Hindlimb muscle (tissue), 1 donor: ENCODE data around the gene MBP. TPM values are rescaled to one million over a fixed set of nuclear protein-coding genes. Genes with fewer than 3 reads are reported as not detected.

ENCODE experiments used
- DNase-seq: peaks from one replicate; pipeline ENCODE4 v3.0.0-alpha.2; 2013
- polyA plus RNA-seq: library from polyadenylated mRNA; unstranded; fragments of 120-200 nt; gene quantifications from one replicate; pipeline ENCODE4 v1.2.1, GENCODE V29; 2013; ENCODE audit not compliant: insufficient read length

MBP gene
- polyA plus RNA-seq, 1 donor = 18.5 TPM

DNA sequence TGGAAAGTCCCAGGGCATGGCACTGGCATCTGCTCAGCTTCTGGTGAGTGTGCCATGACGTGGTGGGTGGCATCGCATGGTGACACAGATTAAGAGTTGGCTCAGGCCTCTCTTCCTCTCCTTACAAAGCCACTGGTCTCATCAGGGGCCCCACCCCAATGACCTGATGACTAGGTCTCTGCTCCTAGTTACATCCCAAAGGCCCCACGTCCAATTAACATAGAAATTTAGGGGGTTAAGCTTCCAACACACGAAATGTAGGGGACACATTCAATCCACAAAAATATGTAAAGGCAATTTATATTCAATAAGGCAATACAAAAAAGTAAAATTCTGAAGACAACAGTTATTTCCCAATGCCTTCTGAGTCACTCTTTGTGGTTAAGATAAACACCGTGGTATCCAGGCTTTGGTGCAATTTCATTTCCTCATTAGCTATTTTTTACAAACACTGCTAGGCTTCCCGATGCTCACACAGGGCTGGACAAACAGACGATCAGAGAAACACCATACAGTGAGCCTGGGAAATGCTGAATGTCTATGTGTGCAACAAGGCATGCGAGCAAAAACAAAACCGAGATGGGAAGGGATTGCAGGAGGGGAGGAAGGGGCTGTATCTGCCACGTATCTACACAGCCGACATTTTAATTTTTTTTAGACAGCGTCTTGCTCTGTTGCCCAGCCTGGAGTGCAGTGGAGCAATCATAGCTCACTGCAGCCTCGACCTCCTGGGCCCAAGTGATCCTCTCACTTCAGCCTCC, 67.2 kb downstream of the MBP start:
- DNase-seq = no peak

DNA sequence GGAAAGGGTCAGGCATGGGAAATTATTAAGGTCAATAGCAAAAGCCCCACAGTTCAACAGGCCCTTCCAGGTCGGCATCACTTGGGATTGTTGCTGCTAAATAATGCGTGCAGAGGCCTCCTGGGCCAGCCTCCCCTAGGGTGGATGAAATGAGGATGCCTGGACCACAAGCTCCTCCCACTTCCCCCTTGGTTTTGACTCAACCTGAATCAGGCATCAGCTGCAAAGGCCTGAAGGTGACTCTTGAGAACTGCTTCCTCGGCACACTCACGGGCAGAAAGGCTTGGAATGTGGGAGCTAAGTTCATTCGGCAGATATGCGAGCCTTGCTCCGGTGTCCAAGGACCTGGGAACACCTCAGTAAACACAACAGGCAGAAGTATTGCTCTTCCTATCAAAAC, 69.3 kb downstream of the MBP start:
- DNase-seq = no peak

DNA sequence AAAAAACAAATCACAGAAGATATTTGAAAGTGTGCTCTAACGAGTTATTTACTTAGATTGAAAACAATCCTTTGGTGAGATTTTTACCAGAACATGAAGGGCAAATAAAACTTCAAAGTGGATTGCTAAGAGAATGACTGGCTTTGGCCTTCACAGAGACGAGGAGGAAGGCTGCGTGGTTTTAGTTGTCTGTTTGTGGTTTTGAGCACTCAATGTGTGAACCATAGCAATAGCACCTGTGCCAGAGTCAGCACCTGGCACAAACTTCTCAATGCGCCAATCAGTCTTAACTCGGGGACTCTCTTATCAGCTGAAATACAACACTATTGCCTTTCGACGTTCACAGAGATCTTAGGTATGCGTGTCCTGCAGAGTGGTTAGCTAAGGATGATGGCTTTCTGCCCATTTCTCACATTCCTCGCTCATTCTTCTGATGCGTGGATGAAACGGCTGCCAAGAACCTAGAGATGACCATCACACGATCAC, 70.0 kb downstream of the MBP start:
- DNase-seq = no peak

DNA sequence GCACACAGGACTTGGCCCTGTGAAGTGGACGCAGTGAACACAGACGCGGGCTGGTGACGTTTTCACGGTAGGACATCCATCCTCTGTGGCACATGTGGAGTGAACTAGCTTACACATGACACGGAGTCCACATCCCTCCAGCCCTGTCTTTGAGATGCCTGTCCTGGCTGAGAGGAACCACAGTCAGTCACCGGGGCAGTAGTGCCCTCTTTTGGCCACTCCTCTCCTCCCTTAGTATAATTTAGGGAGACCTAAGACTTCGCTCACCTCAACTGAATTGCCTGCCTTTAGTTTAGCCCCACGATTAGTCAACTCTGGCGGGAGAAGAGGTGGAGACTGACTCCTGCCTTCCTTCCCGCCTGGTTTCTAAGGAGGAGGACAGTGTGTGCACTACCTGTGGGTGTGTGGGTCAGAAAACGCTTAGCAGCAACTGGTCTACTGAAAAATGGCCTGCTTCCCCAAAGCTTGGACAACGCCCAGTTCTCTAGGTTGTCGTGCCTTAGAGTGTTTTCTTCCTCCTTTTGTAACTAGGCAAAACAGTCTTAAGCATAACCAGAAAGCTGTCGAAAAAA, 70.6 kb downstream of the MBP start:
- no peak for DNase-seq

DNA sequence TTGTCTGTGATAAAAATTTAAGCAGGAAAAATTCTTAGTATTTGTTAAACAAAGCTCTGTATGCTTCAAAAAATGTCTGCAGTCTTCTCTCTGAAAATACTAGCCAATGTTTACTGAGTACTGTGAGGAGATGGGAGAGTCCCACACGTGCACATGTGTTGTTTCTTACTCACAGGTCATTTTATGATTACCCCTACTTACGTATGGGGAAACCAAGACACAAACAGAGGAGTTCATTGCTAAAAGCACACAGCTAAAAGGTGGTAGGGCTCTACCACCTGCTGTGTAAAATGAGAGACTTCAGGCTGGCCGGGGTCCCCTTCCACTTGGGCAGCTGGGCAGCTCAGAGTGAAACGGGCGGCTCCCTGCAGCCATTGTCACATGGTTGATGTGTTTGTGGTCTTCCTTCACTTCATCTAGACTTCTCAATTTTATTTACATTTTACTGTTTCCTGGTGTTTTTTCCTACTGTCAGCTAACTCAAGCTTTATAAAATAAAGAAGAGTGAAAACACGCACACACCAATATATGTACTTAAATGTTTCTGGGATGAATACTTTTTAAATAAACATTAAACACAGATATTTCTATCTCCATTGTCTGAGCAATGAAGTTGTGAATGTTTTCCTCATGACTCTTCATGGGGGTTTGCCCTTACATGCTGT, 71.2 kb downstream of the MBP start:
- no peak for DNase-seq

DNA sequence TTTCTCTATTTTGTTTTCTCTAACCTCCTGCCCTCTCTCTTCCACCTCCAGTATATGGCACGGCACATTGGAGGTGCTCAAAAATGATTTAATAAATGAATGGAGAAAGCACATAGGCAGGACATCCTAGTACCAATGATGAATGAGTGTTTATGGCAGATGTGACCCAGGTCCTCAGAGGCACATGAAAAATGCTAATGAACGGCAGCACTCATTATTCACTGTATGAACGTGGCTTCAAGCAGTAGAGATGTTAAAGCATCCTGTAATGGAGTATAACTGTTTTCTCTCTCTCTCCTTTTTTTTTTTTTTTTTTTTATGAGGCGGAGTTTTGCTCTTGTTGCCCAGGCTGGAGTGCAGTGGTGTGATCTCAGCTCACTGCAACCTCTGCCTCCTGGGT, 72.4 kb downstream of the MBP start:
- no peak for DNase-seq

DNA sequence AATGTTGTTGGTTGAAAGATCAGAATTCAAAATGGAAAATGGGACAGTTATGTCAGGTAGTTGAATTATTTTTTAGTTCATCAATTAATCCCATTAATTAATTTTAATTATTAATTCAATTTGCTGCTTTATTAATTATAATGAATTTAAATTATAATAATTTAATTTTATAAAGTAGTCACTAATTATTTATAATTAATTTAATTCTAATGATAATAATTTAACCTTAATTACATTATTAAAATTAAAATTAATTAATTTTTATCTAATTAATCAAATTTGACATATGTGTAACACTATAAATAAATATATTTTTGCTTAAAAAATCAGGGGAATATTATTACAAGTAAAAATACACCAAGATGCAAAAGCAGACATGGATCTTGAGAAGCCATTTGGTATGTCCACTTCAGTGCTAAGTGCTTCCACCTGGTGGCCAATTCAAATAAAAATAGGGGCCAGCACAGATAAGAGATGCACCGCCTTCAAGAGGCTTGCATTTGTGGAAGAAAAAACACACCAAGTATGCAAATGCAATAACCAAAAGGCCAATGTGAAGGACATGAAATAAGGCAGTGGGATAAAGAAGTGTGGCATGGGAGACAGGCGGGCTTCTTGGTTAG, 73.2 kb downstream of the MBP start:
- no peak for DNase-seq

DNA sequence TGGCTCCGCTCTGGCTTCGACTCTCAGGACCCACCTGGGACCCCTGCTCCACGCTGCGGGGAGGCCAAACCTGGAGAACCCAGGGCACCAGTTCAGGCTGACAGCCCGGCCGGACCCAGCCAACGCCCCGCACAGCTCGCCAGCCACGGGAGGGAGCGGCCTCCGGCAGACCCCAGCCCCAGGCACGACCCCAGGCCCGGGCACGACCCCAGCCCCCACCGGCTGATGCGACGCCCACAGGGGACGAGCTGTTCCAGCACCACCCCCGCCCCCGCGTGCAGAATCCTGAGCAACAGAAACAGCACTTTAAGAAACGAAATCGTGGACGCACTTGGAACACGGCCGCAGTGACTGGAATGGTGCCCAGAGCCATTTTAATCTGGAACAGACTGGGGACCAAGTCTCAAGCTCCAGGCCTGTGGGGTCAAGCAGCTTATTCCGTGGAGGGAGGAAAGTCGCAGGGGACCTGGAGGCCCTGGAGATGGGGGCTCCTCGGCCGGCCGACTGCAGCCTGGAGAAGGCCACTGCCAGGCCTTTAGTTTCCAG, 74.2 kb downstream of the MBP start:
- peak; percentile 48 for DNase-seq

DNA sequence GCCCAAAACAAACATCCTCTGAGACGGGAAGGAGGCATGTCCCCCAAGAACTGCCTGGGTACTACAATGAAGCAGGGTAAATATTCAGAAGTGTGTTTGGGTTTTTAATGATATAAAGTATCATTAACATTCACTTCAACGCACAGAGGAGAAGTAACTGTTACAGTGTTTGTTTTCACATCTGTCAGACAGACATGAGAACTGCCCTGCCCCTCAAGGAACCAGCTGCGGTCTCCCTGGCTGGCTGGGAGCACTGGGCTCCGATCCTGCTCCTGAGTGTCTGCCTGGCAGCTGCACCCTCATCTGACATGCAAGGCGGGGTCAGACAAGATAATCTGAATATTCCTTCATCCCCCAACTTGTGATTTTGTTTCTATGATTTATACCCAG, 75.6 kb downstream of the MBP start:
- no peak for DNase-seq

DNA sequence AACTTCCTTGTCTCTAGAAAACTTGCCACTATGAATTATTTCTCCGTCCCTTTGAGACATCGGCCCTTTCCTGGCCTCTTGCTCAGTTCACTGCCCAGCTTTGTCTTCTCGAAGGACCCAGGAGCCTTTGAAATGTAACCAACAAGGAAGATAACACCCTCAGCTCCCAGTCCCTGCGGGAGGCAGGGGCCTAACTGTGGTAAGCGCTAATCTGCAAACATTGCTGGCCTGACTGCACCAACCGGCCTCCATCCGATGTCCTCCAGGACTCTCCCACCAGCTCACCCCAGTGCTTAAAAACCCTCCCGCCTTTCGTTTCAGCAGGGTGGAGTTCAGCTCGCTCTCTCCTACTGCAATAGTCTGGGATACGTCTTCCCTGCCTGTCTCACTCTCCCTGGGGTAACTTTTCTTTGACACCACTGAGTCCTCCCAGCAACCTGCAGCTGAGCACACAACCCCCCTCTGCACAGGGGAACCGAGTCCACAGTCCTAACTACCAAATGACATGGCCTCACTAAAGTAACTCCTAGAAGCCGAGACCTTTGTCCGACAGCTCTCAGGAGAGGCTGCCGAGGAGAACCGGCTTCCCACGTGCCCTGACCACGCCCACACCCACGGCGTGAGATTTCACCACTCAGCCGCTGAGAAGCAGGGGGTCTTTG, 76.1 kb downstream of the MBP start:
- no peak for DNase-seq

DNA sequence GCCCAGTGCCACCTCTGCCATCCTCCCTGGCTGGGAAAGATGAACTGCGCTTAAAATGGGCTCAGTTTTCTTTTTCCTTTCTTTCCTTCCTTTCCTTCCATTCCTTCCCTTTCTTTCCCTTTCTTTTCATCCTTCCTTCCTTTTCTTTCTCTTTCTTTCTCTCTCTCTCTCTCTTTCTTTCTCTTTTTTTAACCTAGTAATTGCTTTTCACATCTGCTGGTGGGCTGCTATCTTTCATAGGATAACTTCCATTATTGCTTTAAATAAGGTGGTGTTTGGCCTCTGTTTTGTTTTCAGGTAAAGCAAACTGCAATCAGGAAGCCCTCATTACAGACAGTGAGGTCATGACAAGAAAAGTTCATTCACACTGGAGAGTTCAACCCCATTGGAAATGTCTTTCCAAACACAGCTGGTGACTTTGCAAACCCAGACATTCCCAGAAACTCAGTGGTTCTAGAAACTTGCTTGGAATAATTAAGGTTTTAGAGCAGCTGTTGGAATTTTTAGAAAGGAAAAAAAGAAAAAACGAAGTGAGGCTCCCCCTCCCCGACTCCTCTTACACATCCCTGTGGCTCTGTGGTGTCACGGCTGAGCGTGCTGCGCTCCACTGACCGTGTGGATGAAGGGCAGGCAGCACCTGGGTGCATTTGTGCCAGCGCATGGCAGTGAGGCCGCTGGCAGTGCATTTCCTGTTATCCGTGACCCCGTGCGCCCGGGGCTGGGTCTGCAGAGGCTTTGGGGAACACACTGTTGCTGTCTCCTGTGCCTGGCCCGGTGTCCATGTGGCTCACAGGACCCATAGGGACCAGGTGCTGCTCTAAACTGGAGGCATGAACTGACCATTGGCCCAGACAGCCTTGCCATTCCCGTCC, 76.9 kb downstream of the MBP start:
- no peak for DNase-seq

DNA sequence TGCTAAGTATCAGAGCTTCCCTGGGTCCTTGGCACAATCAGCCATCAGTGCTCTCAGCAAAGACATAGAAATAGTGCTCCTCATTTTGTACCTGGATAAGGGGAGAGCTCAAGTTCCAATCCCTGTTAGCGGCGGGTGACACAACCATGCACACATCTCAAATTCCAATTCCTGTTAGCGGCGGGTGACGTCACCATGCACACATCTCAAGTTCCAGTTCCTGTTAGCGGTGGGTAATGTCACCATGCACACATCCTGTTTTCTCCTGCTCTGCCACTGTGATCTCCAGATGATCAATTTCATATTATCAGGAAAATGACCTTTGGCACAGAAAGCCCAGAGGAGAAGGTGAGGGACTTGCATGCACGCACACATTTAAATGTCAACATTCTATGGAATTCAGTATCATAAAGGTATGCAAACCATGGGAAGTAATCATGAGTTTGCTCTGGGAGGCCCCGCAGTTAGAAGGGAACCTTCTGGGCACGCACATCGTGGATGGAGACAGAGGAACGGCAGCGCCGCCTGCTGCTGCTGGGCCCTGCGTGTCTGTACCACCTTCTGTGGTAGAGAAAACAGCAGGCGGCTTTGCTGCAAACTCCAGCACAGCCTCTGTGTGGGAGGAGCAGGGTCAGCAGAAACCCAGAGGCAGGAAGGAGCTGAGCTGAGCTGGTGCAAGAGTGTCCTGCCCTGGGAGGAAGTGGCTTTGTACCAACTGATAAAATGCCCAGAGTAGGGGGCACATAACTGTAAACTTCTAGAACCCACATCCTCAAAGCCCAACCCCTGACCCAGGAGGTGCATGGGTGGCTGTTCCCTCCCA, 77.8 kb downstream of the MBP start:
- DNase-seq = peak; percentile 81

DNA sequence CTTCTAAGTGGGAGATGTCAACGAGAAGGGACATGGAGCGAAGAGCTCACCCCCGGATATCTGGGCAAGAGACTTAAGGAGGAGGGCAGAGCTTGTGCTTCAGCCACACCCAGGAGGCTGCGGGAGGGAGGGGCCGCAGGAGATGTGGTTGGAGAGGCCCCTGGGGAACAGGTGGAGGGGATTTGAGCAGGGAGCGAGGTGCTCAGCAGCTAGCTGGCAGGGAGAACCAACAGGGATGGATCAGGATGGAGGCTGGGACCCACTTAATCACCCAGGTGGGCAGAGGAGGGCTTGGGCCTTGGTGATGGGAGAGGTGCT, 78.3 kb downstream of the MBP start:
- DNase-seq = no peak

DNA sequence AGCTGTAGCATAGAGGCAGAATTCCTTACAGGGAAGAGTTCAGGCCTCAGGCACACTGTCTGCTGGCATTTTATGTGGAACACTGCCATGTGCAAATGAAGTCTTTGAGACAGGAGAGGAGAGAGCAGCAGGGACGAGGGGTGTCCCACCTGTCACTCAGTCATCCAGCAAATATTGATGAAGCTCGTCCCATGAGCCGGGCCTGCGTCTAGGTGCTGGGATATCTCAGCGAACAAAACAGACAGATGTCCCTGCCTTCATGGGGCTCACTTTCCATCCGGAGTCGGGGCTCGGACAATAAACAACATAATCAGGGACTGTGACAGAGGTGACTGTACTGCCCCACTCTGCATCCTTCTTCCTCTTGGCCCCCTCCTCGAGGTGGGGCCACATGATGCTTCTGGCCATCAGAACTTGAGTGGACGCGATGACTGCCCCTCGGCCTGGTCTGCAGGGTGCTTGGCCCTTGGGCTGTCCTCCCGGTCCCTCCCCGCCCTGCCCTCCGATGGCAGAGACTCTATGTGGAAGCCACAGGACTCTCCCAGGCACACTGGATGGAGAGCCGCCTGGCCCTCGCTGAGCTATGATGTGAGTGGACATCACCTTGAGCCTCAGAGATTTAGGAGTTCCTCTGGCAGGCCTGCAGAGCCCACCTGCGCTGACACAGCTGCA, 78.8 kb downstream of the MBP start:
- no peak for DNase-seq

DNA sequence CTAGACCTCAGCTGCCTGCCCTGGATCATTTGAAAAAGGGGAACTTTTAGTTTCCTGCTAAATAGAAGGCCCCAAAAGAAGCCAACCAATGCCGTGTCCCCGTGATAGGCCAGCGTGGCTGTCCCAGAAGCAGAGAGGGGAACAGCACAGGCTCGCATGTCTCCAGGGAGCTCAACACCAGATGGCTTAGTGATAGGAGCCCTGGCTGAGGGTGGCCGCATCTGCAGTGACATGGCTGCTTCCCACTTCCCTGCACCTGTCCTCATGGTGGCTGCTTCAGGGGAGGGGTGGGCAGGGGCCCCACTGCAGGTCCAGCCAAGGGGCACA, 79.6 kb downstream of the MBP start:
- no peak for DNase-seq

DNA sequence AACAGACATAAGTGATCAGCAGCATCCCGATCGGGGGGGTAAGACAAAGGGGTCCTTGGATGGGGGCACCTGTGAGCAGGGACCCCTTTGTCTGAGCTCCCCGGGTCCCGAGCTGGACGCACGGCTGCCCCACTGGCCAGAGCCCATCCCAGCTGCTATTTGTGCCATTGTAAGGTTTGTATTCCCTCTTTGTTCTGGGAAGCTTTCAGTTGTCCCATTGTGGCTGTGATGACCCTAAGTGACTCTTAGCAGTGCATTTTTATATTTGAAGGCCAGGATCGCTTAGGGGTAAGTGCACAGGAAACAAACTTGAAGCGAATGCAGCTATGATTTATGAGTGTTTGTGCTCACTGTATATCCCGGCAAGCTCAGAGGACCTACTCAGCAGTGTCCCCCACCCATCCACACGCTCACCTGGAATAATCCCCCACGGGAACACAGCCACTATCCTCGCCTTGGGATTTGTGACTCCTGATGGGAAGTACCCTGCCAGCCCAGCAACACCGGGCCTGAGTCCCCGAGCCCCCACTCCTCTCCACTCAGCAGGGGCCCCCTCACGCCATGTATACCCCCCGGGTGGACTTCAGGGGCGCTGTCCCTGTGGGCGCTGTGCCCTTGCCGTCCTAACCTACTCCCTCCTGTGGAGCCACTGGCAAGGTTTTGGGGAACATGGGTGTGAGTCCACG, 80.1 kb downstream of the MBP start:
- DNase-seq = no peak

DNA sequence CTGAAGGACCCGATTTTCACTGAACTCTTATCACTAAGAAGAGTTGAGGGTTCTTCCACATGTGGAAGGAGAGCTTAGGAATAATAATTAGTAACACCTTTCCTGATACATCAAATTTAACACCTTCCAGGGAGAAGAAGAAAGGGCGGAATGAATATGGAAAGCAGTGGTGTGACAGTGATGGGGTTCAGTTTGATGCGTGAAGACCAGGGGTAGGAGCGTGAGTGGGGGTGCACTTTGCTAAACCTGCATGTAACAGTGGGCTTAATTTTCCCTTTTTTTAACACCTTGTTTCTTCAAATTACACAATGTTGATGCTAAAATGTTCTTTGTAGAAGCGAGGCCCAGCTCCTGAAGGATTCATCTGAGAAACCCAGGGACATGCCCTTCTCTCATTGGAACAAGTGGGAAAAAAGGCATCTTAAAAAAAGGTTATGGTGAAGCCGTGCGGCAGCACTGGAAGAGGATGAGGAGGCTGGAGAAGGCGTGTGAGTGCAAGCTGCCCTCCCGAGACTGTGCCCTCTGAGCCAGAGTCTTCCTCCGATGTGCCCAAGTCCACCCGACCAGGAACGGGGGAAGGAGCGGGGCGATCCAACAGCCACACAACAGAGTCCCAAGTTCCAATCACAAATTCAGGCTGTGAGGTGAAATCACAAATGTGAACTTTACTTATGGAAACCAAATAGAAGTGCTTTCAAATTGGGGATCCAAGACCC, 80.8 kb downstream of the MBP start:
- no peak for DNase-seq

DNA sequence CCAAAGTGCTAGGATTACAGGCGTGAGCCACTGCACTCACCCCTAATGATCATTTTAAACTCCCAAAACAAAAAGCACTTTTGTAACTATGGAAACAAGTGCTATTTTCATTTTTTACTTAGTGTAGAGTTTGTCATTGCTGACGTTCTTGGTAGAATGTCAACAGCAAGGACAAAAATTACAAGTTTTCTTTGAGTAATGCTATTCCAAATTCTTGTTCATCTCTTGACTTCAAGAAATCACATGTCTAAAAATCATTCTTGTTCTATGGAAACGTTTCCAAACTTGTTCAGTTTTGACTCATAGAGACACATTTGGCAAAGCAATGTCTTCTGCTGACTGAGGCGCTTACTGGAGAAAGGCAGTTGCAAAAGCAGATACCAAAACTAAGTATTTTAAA, 82.6 kb downstream of the MBP start:
- DNase-seq = no peak

DNA sequence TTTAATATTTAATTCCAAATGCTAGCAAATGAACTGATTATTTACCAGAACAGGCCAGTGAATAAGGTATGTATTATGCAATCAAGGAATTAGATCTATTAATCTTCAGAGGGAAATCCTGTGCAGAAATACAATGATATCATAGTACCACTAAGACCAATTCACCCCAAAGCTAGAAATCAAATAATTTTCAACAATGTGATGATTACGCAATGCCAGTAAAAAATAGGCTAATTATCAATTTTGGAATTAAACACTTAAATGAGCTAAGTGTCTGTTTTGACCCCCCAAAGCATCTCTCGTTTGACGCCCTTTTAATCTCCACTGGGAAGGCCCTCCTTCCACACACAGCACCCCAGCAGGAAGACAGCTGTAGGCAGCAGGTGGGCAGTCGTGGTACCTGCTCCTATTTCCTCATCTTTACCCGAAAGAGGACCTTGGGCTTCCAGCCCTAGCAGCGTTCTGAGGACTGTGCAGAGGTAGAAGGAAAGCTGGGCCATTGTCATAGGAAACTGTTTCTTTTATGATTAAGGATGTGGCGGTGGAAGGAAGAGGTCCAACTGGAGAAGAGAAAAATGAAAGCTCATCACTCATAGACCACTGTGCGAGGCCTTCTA, 84.7 kb downstream of the MBP start:
- no peak for DNase-seq
